ENCODE measurements around the gene CLIP2. TPM values are rescaled to one million over a fixed set of nuclear protein-coding genes. Genes with fewer than 3 reads are reported as not detected.
"Not testable (repeated sequence)": the region's sequence is repeated elsewhere in the genome, so short reads cannot be mapped to it uniquely, and the experiment has no call there.

The CLIP2 gene
- total RNA-seq, 1 donor from 2014 or later = 7.4 TPM

DNA sequence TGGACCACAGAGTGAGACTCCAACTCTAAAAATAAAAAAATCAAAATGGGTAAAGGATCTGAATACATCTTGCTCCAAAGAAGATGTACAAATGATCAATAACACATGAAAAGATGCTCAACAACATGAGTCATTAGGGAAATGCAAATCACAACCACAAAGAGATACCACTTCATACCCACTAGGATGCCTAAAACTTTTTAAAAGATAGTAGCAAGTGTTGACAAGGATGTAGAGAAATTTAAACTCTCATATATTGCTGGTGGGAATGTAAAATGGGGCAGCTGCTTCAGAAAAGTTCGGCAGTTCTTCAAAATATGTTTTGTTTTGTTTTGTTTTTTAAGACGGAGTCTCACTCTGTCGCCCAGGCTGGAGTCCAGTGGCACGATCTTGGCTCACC is 118.8 kb downstream of the CLIP2 start:
- intact Hi-C loops (cut with micrococcal nuclease) = no loop called here
- DNase-seq = no peak
- peaks cover 13% of the 10 kb centered on the region for H3K36me3 ChIP-seq
- no peak overlapping the region for H3K27ac ChIP-seq (replicated peaks)
- H3K9me3 ChIP-seq (replicated peaks) = no peaks in the 10 kb centered on the region
- peaks cover 5% of the 10 kb centered on the region for H3K27me3 ChIP-seq (ENCODE audit: low read depth)
- H3K4me1 ChIP-seq = no peaks in the 10 kb centered on the region
- TF ChIP-seq, protein P1, sequence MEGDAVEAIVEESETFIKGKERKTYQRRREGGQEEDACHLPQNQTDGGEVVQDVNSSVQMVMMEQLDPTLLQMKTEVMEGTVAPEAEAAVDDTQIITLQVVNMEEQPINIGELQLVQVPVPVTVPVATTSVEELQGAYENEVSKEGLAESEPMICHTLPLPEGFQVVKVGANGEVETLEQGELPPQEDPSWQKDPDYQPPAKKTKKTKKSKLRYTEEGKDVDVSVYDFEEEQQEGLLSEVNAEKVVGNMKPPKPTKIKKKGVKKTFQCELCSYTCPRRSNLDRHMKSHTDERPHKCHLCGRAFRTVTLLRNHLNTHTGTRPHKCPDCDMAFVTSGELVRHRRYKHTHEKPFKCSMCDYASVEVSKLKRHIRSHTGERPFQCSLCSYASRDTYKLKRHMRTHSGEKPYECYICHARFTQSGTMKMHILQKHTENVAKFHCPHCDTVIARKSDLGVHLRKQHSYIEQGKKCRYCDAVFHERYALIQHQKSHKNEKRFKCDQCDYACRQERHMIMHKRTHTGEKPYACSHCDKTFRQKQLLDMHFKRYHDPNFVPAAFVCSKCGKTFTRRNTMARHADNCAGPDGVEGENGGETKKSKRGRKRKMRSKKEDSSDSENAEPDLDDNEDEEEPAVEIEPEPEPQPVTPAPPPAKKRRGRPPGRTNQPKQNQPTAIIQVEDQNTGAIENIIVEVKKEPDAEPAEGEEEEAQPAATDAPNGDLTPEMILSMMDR (IDR thresholded peaks at IDR 0.05; ENCODE audit: borderline replicate concordance) = no peak
- H3K4me3 ChIP-seq = no peak overlapping the region

DNA sequence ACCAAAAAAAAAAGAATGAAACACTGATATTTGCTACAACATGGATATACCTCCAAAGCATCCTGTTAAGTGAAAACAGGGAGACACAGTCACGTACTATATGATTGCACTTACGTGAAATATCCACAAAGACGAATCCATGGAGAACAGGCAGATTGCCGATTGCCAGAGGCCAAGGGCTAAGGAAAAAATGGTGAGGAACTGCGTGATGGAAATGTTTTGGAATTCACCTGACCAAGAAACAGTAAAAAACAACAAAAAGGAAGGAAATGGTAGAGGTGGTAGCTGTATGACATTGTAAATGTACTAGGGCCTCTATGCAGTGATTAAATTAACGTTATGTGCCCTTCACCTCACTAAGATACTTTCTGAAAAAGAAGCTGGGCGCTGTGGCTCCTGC is 120.4 kb downstream of the CLIP2 start:
- no peaks in the 10 kb centered on the region for H3K4me1 ChIP-seq

DNA sequence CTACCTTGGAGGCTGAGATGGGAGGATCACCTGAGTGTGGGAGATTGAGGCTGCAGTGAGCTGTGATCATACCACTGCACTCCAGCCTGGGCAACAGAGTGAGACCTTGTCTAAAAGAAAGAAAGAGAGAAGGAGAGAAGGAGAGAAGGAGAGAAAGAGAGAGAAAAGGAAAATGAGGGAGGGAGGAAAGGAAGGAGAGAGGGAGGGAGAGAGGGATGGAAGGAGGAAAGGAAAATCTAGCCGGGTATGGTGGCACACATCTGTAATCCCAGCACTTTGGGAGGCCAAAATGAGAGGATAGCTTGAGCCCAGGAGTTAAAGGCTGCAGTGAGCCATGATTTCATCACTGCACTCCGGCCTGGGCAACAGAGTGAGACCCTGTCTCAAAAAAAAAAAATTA is 121.6 kb downstream of the CLIP2 start:
- Histone ChIP-seq H3K27me3 (ENCODE audit: low read depth) (peaks cover 3% of the 10 kb centered on the region), H3K36me3 (no peaks in the 10 kb centered on the region), H3K4me3 (no peak overlapping the region), H3K27ac (replicated peaks) (no peak overlapping the region), H3K4me1 (no peaks in the 10 kb centered on the region), H3K9me3 (replicated peaks) (no peaks in the 10 kb centered on the region)
- TF ChIP-seq, protein P1 (IDR thresholded peaks at IDR 0.05; ENCODE audit: borderline replicate concordance) = no peak
- DNase-seq = no peak
- intact Hi-C loops (cut with micrococcal nuclease) = no loop called here

More for the DNA sequence above, 120.4 kb downstream of the CLIP2 start:
- Histone ChIP-seq H3K36me3 (no peaks in the 10 kb centered on the region), H3K9me3 (replicated peaks) (no peaks in the 10 kb centered on the region), H3K27me3 (ENCODE audit: low read depth) (peaks cover 5% of the 10 kb centered on the region), H3K27ac (replicated peaks) (no peak overlapping the region), H3K4me3 (no peak overlapping the region)
- no peak for DNase-seq
- intact Hi-C loops (cut with micrococcal nuclease) = no loop called here
- TF ChIP-seq, protein P1 (IDR thresholded peaks at IDR 0.05; ENCODE audit: borderline replicate concordance) = no peak

DNA sequence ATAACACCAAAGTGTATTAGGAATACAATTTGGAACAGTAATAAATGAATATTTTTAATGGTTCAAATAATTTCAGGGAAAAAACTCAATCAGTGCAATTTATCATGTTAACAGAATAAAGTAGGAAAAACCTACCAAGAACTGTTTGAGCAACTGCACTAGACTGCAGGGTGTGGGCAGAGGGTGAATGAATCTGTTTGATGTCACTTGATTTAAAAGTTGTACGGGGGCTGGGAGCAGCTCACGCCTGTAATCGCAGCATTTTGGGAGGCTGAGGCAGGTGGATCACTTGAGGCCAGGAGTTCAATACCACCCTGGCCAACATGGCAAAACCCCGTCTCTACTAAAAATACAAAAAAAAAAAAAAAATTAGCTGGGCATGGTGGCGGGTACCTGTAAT is 122.4 kb downstream of the CLIP2 start:
- H3K27ac ChIP-seq (replicated peaks); H3K27me3 ChIP-seq (ENCODE audit: low read depth); H3K36me3 ChIP-seq; H3K4me3 ChIP-seq; DNase-seq; H3K9me3 ChIP-seq (replicated peaks); H3K4me1 ChIP-seq; intact Hi-C loops (cut with micrococcal nuclease): not testable (repeated sequence)

DNA sequence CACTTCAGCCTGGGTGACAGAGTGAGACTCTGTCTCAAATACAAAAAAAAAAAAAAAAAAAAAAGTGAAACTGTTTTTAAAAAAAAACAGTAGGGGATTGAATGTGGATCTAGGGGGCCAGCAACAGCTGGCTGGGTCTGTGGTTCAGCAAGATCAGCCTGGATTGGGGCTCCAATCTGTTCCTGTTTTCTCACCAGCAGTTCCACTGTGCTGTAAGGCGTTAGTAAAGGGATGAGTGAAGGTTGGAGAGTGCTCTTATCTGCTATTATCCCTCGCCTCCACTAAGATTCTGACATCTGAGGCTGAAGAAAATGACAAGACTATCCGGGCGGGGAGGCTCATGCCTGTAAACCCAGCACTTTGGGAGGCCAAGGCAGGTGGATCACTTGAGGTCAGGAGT is 122.8 kb downstream of the CLIP2 start:
- no peaks in the 10 kb centered on the region for H3K9me3 ChIP-seq (replicated peaks)
- H3K27ac ChIP-seq (replicated peaks) = no peak overlapping the region
- H3K4me3 ChIP-seq = no peak overlapping the region
- H3K27me3 ChIP-seq (ENCODE audit: low read depth) = peaks cover 3% of the 10 kb centered on the region
- DNase-seq = no peak
- intact Hi-C loops (cut with micrococcal nuclease) = no loop called here
- no peaks in the 10 kb centered on the region for H3K4me1 ChIP-seq
- TF ChIP-seq, protein P1 (IDR thresholded peaks at IDR 0.05; ENCODE audit: borderline replicate concordance) = no peak
- no peaks in the 10 kb centered on the region for H3K36me3 ChIP-seq

DNA sequence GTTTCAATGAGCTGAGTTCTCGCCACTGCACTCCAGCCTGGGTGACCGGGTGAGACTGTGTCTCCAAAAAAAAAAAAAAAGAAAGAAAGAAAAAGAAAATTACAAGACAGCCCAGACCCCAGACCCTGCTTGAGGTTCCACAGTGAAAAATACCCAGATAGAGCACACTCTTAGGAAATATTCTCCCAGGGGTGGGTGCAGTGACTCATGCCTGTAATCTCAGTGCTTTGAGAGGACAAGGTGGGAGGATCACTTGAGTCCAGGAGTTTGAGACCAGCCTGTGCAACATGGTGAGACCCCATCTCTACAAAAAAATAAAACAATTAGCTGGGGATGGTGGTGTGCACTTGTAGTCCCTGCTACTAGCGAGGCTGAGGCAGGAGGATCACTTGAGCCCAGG is 123.4 kb downstream of the CLIP2 start:
- Histone ChIP-seq H3K9me3 (replicated peaks) (no peaks in the 10 kb centered on the region), H3K27me3 (ENCODE audit: low read depth) (peaks cover 4% of the 10 kb centered on the region), H3K27ac (replicated peaks) (no peak overlapping the region), H3K36me3 (no peaks in the 10 kb centered on the region), H3K4me3 (no peak overlapping the region), H3K4me1 (peaks cover 5% of the 10 kb centered on the region)
- no peak for DNase-seq
- intact Hi-C loops (cut with micrococcal nuclease) = no loop called here
- TF ChIP-seq, protein P1 (IDR thresholded peaks at IDR 0.05; ENCODE audit: borderline replicate concordance) = no peak

DNA sequence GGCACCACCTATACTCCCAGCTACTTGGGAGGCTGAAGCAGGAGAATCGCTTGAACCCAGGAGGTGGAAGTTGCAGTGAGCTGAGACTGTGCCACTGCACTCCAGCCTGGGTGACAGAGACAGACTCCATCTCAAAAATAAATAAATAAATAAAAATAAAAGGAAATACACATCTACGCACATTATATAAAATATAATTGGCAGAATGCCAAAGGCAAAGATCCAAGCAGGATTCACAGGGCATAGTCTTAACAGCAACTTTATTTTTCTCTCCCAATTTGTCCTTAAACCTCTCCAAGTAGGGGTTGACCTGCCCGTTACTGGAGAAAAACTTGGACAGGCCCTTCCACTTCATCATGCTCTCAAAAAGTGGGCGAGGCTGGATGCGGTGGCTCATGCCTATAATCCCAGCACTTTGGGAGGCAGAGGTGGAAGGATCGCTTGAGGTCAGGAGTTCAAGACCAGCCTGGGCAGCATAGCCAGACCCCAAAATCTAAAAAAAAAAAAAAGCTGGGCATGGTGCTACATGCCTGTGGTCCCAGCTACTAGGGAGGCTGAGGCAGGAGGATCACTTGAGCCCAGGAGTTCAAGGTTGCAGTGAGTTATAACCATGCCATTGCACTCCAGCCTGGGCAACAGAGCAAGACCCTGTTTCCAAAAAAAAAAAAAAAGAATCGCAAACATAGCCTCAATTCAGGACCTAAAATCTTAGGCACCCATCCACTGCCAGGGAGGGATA is 125.6 kb downstream of the CLIP2 start:
- H3K4me3 ChIP-seq; intact Hi-C loops (cut with micrococcal nuclease); H3K27me3 ChIP-seq (ENCODE audit: low read depth); H3K27ac ChIP-seq (replicated peaks); H3K9me3 ChIP-seq (replicated peaks); H3K4me1 ChIP-seq; DNase-seq; H3K36me3 ChIP-seq: not testable (repeated sequence)
